Myocyte (in vitro differentiated cells): ENCODE results near the gene C7. TPM values are rescaled to one million over a fixed set of nuclear protein-coding genes. Genes with fewer than 3 reads are reported as not detected.
"Not testable (repeated sequence)": the region's sequence is repeated elsewhere in the genome, so short reads cannot be mapped to it uniquely, and the experiment has no call there.

Experiments used
- DNase-seq: peaks from one replicate; pipeline ENCODE4 v3.0.0-alpha.2; 2012; ENCODE audit warnings: low read depth
- polyA plus RNA-seq: library from polyadenylated mRNA; unstranded; fragments of >200 nt; gene quantifications from one replicate; pipeline ENCODE4 v1.2.1, GENCODE V29; 2012; ENCODE audit warnings: missing spikeins
- total RNA-seq: library from RNA; depleted of rRNA; stranded (reverse); fragments of >200 nt; gene quantifications from 2 replicates; pipeline ENCODE4 v1.2.3, GENCODE V29; 2014

The C7 gene
- total RNA-seq: 3.6 and 25.8 TPM in 2 replicates
- 1.6 TPM for polyA plus RNA-seq

DNA sequence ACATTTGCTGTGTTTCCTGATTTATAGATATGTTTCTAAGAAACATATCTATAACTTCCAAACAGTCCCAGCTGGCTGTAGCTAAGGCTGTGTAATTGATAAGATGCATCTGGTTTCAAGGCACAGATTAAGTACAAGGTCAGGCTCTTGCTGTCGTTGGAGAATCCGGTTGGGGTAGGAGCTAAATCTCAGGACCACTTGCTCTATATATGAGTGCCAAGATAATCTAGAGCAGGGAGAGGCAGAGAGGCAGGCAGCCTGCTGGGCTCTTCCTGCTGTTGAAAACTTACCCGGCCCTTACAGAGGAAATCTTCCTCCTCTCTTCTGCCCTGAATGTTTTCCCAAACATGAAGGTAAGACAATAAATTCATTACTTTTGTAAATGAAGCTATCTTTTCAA lies at the start of gene C7:
Gene C7 (plus strand): TSS at position 234 of the 400 bp plus-strand sequence. CDS start 114 bp downstream, at position 348.
- no peak for DNase-seq

DNA sequence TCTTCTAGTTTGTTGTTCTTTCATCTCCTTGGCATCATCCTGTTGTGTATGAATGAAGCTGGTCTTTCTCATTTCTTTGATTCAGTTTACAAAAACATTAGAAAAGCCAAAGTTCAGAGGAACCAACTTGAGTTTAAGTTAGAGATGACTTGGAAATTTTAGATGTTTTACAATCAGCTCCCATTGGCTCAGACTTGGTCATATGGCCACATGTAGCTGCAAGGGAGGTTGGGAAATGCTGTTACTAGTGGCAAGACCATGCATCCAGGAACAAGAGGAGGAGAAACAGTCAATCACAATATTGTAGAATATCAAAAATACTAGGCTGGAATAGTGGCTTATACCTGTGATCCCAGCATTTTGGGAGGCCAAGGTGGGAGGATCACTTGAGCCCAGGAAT lies 48.6 kb upstream of the C7 start:
- no peak for DNase-seq

DNA sequence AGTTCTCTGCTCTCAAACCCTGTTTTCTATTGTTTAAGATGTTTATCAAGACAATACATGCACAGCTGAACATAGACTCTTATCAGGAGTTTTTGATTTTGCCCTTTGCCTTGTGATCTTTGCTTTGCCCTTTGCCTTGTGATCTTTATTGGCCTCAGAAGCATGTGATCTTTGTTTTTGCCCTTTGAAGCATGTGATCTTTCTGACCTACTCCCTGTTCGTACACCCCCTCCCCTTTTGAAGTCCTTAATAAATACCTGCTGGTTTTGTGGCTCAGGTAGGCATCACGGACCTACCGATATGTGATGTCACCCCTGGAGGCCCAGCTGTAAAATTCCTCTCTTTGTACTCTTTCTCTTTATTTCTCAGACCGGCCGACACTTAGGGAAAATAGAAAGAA lies 44.3 kb upstream of the C7 start:
- DNase-seq: not testable (repeated sequence)

DNA sequence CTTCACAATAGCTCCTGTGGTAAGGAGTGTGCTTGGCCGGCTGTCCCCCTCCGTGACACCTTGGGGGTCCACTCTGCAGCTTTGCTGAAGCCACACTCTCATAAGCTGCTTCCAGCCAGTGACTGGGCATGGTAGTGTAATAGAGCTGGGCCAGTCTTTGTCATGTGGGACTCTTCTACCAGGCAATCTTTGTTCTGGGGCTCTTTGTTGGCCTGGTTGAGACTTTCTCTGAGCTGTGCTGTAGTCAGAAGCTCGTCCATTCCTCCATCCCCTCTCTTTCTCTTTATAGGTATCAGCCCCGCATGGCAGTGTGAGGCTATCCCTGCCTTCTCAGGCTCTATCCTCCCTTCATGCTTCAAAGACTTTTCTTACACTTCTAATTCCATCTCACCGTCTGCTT lies 42.5 kb upstream of the C7 start:
- DNase-seq: no peak

DNA sequence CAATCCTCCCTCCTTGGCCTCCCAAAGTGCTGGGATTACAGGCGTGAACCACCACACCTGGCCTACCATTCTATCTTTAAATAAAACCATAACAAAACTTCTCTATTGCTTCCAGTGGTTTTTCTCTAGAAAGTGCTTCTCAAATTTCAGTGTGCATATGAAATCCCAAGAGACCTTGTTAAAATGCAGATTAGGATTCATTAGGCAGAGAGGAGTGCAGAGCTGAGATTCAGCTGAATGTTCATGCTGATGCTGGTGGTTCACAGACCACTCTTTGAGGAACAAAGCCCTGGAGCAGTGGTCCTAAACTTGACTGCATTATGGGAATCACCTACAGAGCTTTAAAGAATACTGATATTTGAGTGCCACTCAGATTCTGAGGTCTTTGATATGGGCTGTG lies 39.9 kb upstream of the C7 start:
- DNase-seq: no peak

DNA sequence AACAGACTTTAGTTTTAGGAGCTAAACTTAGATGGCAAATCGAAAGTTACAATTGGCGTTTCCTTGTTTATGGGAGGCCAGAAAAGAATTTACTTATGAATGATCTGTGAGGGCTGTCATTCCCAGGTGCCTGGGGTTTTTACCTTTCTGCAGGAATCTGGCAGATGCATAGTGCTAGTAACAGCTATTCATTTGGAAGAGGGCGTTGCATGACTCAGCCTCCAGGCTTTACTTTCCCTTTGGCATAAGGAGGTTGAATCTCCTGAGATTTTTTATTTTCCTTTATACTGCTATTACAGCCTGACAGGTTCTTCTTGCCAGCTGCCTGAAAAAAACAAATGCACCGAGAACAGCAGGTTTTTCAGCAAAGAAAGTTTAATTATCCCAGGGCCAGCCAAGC lies 38.1 kb upstream of the C7 start:
- DNase-seq: no peak

DNA sequence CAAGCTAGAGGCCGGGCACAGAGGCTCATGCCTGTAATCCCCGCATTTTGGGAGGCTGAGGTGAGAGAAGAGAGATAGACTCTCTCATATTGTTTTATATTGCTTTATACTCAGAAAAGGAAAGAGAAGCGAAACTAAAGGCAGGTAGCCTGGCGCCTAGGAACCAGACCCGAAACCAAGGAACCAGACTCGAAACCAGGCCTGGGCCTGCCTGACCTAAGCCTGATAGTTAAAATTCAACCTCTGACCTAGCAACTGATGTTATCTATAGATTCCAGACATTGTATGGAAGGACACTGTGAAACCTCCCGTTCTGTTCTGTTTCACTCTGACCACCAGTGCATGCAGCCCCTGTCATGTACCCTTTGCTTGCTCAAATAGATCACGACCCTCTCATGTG lies 37.0 kb upstream of the C7 start:
- DNase-seq: not testable (repeated sequence)

DNA sequence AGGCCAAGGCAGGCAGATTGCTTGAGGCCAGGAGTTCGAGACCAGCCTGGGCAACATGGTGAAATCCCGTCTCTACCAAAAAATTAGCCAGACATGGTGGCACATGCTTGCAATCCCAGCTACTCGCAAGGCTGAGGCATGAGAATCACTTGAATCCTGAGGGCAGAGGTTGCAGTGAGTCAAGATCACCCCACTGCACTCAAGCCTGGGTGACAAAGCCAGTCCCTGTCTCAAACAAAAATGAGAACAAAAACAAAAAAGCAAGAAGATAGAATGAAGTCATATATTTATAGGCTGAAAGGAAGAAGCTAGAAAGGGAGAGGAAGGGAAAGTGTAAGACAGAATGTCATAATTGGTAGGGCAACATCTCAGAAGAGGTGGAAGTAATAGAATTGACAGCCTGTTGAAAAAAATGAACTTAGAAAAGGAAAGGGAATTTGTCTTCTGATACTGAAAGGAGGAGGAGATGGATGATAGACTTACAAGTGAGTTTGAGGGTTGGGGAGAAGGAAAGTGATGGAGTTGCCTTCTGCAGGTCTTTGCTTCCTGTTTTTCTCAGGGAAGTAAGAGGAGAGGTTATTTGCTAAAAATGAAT lies 35.9 kb upstream of the C7 start:
- DNase-seq: no peak

DNA sequence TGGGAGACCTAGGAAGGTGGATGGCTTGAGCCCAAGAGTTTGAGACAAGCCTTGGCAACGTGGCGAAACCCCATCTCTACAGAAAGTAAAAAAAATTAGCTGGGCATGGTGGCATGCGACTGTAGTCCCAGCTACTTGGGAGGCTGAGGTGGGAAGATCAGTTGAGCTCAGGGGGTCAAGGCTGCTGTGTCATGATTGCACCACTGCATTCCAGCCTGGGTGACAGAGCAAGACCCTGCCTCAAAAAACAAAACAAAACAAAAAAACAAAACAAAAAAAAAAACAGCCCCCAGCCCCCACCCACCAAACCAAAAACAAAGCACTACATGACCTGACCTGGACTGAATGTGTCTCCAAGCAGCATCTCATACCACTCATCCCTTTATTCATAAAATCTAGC lies 33.3 kb upstream of the C7 start:
- no peak for DNase-seq

DNA sequence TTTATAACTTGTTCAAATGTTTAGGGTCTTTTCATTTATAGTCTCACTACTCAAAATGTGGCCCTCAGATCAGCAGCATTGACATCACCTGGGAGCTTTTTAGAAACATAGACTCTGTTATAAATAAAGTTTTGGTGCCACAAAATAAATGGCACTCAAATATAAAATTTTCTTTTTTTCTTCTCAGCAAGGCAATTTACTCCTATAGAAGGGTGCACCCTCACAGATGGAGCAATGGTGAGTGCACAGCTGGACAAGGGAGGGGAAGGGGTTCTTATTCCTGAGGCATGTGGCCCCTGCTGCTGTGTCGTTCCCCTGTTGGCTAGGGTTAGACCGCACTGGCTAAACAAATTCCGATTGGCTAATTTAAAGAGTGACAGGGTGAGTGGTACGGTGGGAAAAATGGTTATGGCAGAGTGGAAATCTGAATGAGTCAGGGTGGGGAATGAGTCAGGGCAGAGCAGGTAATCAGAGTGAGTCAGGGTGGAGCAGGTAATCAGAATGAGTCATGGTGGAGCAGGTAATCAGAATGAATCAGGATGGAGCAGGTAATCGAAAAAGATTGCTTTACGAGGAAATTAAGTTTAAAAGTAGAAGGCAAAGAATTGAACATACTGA lies 31.8 kb upstream of the C7 start:
- no peak for DNase-seq

DNA sequence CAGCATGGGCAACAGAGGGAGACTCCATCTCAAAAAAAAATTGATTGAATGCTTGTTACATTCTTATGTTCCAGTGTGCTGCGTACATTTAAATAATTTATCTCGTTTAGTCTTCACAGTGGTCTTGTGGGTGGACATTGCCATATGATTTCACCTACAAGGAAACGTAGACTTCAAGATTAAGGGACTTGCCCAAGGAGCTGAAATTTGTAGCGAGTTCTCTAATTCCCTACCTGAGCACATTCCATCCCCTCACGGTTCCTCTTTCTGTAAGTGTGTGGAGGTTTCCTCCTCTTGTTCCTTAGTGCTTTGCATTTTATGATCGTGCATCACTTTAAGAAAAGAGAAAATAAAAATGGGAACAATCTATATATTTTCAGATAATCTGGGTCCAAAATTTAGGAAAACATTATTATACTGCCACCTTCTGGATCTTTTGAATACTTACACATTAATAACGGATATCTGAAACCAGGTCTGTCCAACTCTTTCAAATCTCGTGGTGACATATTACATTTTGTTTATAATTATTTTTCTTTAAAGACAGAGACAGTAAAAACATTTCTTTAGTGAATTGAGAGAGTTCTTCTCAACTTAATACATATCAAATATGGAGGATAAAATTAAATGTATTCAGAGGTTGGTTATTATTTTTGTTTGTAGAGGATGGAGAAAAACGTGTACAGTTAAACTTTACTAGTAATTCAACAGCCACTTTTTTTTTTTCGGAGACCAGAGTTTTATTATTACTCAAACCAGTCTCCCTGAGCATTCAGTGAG lies 29.9 kb upstream of the C7 start:
- peak; percentile 36 for DNase-seq

DNA sequence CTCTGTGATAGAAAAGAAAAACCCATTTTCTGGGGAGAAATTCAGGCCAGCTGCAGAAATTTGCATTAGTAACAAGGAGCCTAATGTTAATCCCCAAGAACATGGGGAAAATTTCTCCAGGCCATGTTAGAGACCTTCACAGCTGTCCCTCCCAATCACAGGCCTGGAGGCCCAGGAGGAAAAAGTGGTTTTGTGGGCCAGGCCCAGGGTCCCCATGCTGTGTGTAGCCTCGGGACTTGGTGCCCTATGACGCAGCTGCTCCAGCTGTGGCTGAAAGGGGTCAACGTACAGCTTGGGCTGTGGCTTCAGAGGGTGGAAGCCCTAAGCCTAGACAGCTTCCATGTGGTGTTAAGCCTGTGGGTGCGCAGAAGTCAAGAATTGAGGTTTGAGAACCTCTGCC lies 27.0 kb upstream of the C7 start:
- peak; percentile 45 for DNase-seq

DNA sequence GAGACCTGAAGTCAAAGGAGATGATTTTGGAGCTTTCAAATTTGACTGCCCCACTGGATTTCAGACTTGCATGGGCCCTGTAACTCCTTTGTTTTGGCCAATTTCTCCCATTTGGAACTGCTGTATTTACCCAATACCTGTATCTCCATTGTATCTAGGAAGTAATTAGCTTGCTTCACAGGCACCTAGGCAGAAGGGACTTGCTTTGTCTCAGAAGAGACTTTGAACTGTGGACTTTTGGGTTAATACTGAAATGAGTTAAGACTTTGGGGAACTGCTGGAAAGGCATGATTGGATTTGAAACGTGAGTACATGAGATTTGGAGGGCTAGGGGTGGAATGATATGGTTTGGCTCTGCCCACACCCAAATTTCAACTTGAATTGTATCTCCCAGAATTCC lies 26.2 kb upstream of the C7 start:
- DNase-seq: not testable (repeated sequence)

DNA sequence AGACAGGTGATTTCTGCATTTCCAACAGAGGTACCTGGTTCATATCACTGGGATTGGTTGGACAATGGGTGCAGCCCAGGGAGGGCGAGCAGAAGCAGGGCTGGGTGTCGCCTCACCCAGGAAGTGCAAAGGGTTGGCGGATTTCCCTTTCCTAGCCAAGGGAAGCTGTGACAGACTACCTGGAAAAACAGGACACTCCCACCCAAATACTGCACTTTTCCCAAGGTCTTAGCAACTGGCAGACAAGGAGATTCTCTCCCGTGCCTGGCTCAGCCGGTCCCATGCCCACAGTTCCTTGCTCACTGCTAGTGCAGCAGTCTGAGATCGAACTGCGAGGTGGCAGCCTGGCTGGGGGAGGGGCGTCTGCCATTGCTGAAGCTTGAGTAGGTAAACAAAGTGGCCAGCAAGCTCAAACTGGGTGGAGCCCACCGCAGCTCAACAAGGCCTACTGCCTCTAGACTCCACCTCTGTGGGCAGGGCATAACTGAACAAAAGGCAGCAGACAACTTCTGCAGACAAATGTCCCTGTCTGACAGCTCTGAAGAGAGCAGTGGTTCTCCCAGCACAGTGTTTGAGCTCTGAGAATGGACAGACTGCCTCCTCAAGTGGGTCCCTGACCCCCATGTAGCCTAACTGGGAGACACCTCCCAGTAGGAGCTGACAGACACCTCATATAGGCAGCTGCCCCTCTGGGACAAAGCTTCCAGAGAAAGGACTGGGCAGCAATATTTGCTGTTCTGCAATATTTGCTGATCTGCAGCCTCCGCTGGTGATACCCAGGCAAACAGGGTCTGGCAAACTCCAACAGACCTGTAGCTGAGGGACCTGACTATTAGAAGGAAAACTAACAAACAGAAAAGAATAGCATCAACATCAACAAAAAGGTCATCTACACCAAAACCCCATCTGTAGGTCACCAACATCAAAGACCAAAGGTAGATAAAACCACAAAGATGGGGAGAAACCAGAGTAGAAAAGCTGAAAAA lies 13.6 kb upstream of the C7 start:
- DNase-seq: not testable (repeated sequence)

DNA sequence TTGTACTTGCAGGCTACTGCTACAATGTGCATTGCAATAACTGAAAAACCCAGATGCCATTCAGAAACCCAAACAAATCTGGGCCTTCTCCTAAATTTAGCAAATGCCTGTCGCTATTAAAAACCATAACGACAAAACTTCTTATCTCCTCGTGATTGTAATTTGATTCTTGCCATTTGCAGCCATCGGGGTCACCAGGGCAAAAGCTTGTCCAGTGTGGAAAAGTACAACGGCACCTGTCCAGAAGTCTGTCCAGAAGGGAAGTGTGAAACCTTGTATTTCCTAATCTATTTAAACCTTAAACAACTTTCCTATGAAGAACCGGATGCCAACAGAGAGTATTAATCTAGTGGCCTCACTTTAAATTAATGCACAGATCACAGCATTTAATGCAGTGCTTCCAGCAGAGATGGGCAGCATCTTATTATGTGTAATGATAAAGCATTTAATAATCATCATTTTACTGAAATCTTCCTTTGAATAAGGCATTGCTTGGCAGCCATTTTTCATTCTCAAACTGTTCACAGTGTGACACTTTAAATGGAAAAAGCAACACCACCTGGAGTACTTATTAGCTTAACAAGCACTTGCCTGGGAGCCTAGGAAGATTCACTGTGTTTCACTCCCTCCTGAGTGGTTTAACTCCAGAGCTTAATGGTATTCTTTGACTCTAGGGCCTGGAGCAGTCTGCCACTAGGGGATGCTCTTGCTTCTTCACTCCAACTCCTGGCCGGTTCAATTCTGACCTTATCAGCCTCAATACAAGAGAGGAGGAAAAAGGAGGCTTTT lies 4.9 kb upstream of the C7 start:
- peak; percentile 76 for DNase-seq

DNA sequence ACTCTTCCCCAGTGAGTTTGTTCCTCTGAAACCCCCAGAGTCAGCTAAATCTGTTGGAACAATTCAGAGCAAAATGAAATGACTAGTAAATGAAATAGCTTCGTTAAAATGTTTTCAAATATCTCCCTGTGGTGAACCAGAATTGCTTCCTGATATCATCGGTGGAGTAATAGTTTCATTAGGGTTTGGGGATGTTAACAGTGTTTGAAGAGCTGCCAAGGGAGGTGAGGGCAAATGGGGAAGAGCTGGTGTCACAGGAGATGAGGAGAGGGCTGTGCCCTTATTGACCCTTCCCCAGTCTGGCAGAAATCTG lies 4.3 kb upstream of the C7 start:
- no peak for DNase-seq

DNA sequence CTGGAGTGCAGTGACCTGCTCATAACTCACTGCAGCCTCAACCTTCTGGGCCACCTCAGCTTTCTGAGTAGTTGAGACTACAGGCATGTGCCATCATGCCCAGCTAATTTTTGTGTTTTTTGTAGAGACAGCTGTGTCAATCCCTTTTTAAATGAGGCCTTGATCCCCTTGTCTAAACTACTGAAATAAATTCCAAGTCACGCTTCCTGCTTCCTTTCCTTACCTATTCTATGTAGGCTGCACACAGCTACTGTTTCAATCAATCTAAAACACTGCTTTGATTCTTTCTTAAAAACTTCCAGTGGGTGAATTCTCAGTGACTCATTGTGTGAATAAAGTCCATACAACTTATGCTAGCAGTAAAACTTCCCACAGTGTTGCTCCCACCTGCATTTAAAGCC lies 2.9 kb upstream of the C7 start:
- no peak for DNase-seq

DNA sequence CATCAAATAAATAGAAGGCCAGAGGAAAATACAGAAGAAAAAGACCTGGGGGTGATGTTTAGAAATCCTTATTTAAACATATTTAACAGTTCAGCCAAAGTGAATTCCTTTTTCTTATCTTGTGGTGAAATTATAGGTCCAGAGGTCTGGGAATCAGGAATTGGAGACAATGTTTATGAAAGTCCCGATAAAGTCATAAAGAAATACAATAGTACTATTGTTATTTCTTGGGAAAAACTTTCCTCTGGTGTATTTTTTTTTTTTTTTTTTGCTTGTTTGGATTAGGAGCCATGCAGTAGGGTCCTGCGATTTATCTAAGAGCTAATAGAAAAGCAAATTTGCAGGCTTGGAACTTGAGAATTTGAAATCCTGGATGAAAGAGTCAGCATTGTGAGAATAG lies 426 bp downstream of the C7 start:
- no peak for DNase-seq

DNA sequence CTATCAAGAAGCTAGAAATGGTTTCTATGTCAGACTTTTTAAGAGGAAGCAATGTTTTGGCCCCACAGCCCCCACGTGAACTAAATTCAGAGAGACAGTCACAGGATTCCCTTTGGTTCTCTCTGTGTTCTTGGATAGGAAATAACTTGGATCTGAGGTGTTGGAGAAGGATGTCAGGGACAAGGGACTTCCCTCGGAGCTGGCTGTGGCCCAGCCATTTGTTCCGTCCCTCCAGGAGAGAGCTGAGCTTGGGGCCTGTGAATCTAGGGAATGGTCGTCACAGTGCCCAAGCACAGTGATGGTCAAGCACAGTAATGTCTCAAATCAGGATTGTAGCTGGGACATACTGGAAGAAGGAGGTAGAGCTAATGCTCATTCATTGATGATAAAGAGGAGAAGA lies 2.0 kb downstream of the C7 start:
- DNase-seq: no peak

DNA sequence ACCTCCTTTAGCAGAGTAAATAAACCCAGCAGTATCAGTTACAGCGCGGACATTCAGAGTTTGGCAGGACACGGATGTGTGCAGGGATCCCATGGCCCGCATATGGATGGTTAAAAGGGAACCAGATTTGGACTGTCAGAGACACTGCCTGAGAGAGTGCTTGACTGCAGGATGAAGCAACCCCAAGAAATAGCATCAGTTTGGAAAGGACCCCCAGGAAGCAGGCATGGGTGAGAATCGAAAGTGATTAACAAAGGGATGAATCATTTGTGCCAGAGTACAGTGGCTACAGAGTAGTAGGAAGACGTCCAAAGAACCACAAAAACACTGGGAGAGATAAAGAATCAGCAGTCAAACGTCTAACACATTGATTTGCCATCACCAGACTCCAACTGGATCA lies 5.5 kb downstream of the C7 start:
- DNase-seq: peak; percentile 13
